GM06990 (cell line): ENCODE measurements around the gene FTSJ3.
"Not testable (repeated sequence)": the region's sequence is repeated elsewhere in the genome, so short reads cannot be mapped to it uniquely, and the experiment has no call there.

ENCODE experiments used
- DNase-seq: peaks from one replicate; pipeline ENCODE4 v3.0.0-alpha.2; 2011; ENCODE audit not compliant: insufficient read length; ENCODE audit errors: extremely low read depth
- H3K27me3 ChIP-seq: replicated peaks from 2 replicates; pipeline ENCODE4 v1.6.0; 2011; ENCODE audit warnings: low read length; ENCODE audit not compliant: control insufficient read depth, insufficient read depth
- H3K36me3 ChIP-seq: 2 replicates; pipeline ENCODE4 v1.5.1; 2011; ENCODE audit warnings: low read length; ENCODE audit not compliant: control insufficient read depth, insufficient read depth
- H3K4me3 ChIP-seq: replicated peaks from 2 replicates; pipeline ENCODE4 v1.5.1; 2011; ENCODE audit warnings: low read depth, mild to moderate bottlenecking, control low read depth, low read length
- CTCF ChIP-seq: IDR thresholded peaks from 2 replicates; pipeline ENCODE4 v1.5.1; 2011; ENCODE audit warnings: low read length, control low read depth, mild to moderate bottlenecking, inconsistent platforms; ENCODE audit not compliant: insufficient read depth, poor library complexity, severe bottlenecking

FTSJ3 gene

DNA sequence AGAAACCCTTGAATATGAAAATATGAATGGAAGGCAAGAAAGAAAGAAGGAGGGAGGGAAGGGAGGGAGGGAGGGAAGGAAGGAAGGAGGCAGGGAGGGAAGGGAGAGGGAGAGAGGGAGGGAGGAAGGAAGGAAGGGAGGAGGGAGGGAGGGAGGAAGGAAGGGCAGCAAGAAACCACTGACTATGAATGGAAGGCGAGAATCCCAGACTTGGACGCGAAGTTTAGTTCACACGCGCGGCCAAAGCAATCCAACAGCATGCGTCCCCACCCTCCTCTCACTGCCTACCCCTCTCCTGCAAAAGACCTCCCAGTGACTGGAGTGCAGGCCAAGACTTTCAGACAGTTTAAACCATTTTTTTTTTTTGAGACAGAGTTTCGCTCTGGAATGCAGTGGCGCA lies 22.9 kb upstream of the FTSJ3 start:
- Histone ChIP-seq H3K36me3 (no peaks in the 10 kb centered on the region), H3K27me3 (no peaks in the 10 kb centered on the region), H3K4me3 (no peak overlapping the region)
- no peak for DNase-seq
- no peak for TF ChIP-seq CTCF

- Histone ChIP-seq H3K27me3 (no peaks in the 10 kb centered on the region), H3K4me3 (peak overlapping the region; percentile 41), H3K36me3 (no peaks in the 10 kb centered on the region)
- DNase-seq: peak; percentile 93
- TF ChIP-seq CTCF: peak; percentile 73
Measured at GRCh38 chr17:63848834-63849689, 21.6 kb upstream of the FTSJ3 start.

GRCh38 chr17:63847525-63848249 lies 20.2 kb upstream of the FTSJ3 start:
- Histone ChIP-seq H3K36me3 (no peaks in the 10 kb centered on the region), H3K4me3 (no peak overlapping the region), H3K27me3 (no peaks in the 10 kb centered on the region)
- no peak for TF ChIP-seq CTCF
- no peak for DNase-seq

DNA sequence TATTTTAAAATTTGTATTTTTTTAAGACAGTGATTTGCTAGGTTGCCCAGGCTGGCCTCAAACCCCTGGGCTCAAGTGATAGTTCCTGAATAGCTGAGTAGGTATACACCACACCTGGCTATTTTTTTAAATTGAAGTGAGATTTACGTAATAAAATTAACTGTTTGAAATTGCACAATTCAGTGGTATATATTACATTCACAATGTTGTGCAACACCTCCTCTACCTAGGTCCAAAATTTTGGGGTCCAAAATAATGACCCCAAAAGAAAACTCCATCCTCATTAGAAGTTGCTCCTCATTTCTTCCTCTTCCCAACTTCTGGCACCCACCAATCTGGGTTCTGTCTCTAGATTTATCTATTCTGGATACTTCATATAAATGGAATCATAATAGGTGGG lies 18.0 kb upstream of the FTSJ3 start:
- H3K4me3 ChIP-seq: no peak overlapping the region
- no peak for TF ChIP-seq CTCF
- H3K27me3 ChIP-seq: no peaks in the 10 kb centered on the region
- H3K36me3 ChIP-seq: no peaks in the 10 kb centered on the region
- no peak for DNase-seq

DNA sequence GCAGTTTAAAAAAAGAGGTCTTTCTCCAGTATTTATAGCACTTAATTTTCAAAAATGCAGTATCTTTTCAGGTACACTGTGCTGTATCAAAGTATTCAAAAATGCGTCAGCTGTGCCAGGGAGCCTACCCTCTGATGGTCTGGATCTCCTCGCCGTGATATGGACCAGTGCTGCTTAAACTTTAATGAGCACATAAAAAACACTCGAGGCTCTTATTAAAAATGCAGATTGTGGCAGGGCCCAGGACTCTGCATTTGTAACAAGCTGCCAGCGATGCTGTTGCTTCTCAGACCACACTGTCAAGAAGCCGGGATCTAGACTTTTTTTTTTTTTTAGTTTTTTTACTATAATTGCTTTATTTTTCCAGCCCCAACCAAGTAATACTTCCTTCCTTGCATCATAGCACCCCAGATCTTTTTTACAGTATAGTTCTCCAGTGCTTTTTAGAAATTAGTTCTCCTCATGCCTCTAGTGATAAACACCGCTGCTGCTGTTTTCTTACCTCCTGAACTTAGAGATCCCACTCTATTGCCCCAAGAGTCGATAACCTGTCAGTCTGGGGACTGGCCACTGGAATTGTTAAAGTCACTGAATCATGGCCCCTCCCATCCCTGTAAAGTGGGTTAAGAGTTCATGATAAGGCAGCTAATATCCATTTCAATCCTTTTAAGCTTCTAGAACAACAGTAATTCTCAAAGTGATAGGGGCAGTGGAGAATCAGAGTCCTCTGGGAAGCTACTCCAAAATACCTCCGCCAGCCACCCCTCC lies 16.6 kb upstream of the FTSJ3 start:
- Histone ChIP-seq H3K27me3 (no peaks in the 10 kb centered on the region), H3K36me3 (no peaks in the 10 kb centered on the region), H3K4me3 (peak overlapping the region; percentile 80)
- TF ChIP-seq CTCF: no peak
- no peak for DNase-seq

DNA sequence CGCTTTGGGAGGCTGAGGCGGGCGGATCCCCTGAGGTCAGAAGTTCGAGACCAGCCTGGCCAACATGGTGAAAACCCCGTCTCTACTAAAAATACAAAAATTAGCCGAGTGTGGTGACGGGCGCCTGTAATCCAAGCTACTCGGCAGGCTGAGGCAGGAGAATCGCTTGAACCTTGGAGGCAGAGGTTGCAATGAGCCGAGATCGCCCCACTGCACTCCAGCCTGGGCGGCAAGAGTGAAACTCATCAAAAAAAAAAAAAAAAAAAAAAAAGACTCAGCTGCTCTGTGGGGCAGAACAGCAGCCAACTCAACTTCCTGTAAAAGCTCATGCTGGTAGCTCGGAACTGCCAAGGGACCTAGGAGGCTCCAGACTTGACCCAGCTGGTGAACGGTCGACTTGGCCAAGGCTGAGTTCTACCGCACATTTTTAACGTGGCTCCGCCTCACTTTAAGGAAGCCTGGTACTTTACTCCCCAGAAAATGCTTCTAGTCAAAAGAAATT lies 16.0 kb upstream of the FTSJ3 start:
- not testable (repeated sequence) for H3K27me3 ChIP-seq, H3K36me3 ChIP-seq
- H3K4me3 ChIP-seq: peak overlapping the region; percentile 80
- peak; percentile 65 for DNase-seq
